Left ventricle myocardium inferior (tissue), 1 donor: ENCODE data around the gene SCMH1. TPM values are rescaled to one million over a fixed set of nuclear protein-coding genes. Genes with fewer than 3 reads are reported as not detected.
A peak's percentile ranks its signal among the peaks of the same experiment; 100 is the strongest.

Experiments used
- DNase-seq: peaks from one replicate; pipeline ENCODE4 v3.0.0-alpha.2; 2020
- H3K27ac ChIP-seq: fragments of 200-600 bp; replicated peaks from 2 replicates; pipeline ENCODE4 v1.8.0; 2021
- H3K27me3 ChIP-seq: fragments of 200-600 bp; 2 replicates; pipeline ENCODE4 v1.8.0; 2021; ENCODE audit warnings: low read depth
- H3K36me3 ChIP-seq: fragments of 200-600 bp; 2 replicates; pipeline ENCODE4 v1.8.0; 2021
- H3K4me1 ChIP-seq: fragments of 200-600 bp; 2 replicates; pipeline ENCODE4 v1.8.0; 2021
- H3K4me3 ChIP-seq: fragments of 200-600 bp; 2 replicates; pipeline ENCODE4 v1.8.0; 2021; ENCODE audit warnings: mild to moderate bottlenecking, moderate library complexity
- H3K9me3 ChIP-seq: fragments of 200-600 bp; replicated peaks from 2 replicates; pipeline ENCODE4 v1.8.0; 2021
- intact Hi-C: fragments of 100-400 bp; cut with micrococcal nuclease; formaldehyde crosslinking; loops from one replicate; pipeline ENCODE4 v1.11.0; 2022
- total RNA-seq: library from RNA; stranded (reverse); fragmentation: NEBNext Ultra II Directional; extraction: Animal tissue kit (Norgen Biotek cat#: 25700); gene quantifications from one replicate; pipeline ENCODE4 v1.2.1, GENCODE V29; 2021
- TF ChIP-seq, protein P1 (sequence below): fragments of 200-600 bp; IDR thresholded peaks from 2 replicates; pipeline ENCODE4 v1.8.0; 2021; ENCODE audit warnings: antibody characterized with exemption, mild to moderate bottlenecking, borderline replicate concordance
- donor health status: DM: no; HTN: yes; CAD: no; lungs with severe emphysema.

Gene SCMH1
- total RNA-seq, 1 donor from 2014 or later = 48.1 TPM

DNA sequence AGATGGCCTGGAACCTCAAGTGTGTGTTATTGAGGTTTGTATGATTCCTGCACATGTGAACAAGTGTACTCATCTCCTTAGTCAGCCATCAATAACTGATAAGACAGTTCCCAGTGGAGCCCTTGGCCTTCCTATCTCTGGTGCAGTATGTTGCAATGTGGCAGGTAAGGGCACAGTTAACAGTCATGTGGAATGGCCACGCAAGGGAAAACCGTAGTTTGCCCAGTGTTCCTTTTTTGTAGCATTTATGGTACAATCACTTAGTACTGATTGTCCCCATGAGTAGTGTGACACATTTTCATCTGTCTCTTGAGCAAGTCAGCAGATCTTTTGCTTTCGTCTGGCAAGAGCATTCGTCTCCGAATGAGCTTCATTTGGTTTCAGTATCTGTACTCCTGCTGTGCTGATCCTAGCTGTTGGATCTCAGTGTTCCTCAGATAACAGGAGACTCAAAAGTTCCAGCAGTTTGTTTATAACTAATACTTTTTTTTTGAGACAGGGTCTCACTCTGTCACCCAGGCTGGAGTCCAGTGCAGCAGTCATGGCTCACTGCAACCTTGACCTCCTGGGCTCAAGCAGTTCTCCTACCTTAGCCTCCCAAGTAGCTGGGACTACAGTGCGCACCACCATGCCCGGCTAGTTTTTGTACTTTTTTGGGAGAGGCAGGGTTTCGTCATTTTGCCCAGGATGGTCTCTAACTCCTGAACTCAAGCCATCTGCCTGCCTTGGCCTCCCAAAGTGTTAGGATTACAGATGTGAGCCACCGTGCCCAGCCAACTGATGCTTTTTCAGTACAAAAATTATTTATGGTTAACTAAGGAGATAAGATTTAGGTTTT, 254.4 kb downstream of the SCMH1 start:
- Histone ChIP-seq H3K27me3 (no peaks in the 10 kb centered on the region), H3K4me3 (no peak overlapping the region), H3K27ac (peak overlapping the region; percentile 47), H3K4me1 (peaks cover 35% of the 10 kb centered on the region), H3K9me3 (no peaks in the 10 kb centered on the region), H3K36me3 (peaks cover 65% of the 10 kb centered on the region)
- intact Hi-C loops = no loop called here
- no peak for DNase-seq
- TF ChIP-seq, protein P1, sequence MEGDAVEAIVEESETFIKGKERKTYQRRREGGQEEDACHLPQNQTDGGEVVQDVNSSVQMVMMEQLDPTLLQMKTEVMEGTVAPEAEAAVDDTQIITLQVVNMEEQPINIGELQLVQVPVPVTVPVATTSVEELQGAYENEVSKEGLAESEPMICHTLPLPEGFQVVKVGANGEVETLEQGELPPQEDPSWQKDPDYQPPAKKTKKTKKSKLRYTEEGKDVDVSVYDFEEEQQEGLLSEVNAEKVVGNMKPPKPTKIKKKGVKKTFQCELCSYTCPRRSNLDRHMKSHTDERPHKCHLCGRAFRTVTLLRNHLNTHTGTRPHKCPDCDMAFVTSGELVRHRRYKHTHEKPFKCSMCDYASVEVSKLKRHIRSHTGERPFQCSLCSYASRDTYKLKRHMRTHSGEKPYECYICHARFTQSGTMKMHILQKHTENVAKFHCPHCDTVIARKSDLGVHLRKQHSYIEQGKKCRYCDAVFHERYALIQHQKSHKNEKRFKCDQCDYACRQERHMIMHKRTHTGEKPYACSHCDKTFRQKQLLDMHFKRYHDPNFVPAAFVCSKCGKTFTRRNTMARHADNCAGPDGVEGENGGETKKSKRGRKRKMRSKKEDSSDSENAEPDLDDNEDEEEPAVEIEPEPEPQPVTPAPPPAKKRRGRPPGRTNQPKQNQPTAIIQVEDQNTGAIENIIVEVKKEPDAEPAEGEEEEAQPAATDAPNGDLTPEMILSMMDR = no peak

DNA sequence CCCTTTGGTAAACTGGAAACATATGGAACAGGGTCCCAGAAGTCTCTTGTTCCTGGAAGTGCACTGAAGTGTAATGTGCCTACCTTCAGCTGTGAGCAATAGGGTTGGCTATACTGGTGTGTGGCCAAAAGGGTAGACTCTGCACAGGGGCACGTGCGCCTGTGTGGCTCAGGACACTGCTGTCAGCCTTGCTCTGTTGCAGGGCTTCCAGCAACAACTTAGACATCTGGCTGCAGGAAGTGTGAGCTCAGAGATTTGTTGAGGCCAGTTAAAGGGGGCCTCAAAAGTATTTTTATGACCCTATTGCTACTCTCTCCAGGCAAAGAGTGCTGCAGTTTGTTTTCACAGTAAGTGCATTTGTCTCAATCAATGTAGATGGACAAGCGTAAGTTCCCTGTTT, 255.2 kb downstream of the SCMH1 start:
- H3K27ac ChIP-seq = peak overlapping the region; percentile 47
- H3K9me3 ChIP-seq = no peaks in the 10 kb centered on the region
- peaks cover 60% of the 10 kb centered on the region for H3K36me3 ChIP-seq
- no peak for DNase-seq
- intact Hi-C loops = no loop called here
- H3K4me1 ChIP-seq = peaks cover 38% of the 10 kb centered on the region
- H3K27me3 ChIP-seq = no peaks in the 10 kb centered on the region
- no peak overlapping the region for H3K4me3 ChIP-seq
- TF ChIP-seq, protein P1 = no peak

DNA sequence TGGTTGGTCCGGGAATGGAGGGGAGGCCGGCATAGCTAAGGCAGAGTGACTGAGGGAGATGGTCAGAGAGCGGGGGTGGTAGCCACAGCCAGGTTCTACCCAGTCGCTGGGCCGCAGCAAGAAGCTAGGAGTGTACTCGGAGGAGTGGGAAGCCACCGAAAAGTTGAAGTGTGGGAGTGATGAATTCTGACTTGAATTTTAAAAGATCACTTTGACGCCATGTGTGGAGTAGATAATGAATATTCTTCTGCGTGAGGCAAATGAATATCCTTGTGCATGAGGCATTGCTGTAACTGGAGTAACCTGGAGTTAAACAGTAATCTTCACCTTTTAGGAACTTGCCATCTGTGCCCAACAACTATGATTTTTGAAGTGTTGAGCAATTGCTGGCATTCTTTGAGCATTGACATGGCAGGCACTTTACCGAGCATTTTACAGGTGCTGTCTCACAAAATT, 255.8 kb downstream of the SCMH1 start:
- intact Hi-C loops = no loop called here
- Histone ChIP-seq H3K4me1 (peaks cover 41% of the 10 kb centered on the region), H3K27me3 (no peaks in the 10 kb centered on the region), H3K27ac (peak overlapping the region; percentile 47), H3K4me3 (no peak overlapping the region), H3K9me3 (no peaks in the 10 kb centered on the region), H3K36me3 (peaks cover 54% of the 10 kb centered on the region)
- no peak for DNase-seq
- TF ChIP-seq, protein P1 = no peak

DNA sequence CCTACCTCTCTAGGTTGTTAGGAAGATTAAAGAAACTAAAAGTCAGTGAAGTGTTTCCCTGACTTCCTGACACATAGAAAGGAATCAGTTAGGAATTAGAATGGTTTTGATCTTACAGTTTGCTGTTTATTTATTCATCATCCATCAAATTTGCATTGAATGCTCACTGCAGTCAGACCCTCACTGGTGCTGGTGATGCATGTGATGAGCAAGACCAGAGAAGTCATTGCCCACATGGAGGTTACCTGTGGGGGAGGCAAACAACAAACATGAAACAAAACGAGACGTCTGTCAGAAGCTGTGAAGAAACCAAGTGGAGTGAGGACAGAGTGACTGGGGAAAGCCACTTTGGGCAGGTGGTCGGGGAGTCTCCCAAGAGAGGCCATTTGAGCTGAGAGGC, 256.2 kb downstream of the SCMH1 start:
- H3K4me1 ChIP-seq = peaks cover 46% of the 10 kb centered on the region
- H3K27ac ChIP-seq = no peak overlapping the region
- H3K4me3 ChIP-seq = no peak overlapping the region
- no peaks in the 10 kb centered on the region for H3K9me3 ChIP-seq
- H3K36me3 ChIP-seq = peaks cover 49% of the 10 kb centered on the region
- intact Hi-C loops = no loop called here
- TF ChIP-seq, protein P1 = no peak
- no peaks in the 10 kb centered on the region for H3K27me3 ChIP-seq
- DNase-seq = no peak

DNA sequence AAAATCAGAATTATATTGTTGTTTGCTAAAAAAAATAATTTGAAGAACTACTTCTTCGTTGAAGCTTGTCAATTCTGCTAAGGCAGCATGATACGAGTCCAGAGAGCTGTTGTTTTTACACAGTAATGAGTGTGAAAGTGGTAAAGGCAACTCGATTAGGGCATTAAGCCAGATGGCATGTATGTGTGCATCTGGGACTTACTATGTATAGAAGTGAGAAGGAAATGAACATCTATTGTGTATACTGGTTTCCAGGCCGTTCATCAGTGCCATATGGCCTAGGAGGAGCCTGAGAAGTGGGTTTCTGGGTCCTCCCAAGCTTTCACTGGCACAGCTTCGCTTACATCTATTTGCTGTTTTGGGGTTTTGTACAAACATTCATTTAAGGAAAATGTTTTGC, 256.9 kb downstream of the SCMH1 start:
- H3K9me3 ChIP-seq = no peaks in the 10 kb centered on the region
- intact Hi-C loops = no loop called here
- TF ChIP-seq, protein P1 = no peak
- peak overlapping the region; percentile 11 for H3K27ac ChIP-seq
- H3K4me3 ChIP-seq = no peak overlapping the region
- H3K4me1 ChIP-seq = peaks cover 53% of the 10 kb centered on the region
- H3K27me3 ChIP-seq = no peaks in the 10 kb centered on the region
- no peak for DNase-seq
- peaks cover 42% of the 10 kb centered on the region for H3K36me3 ChIP-seq
